ENCODE data around the gene C19orf25. TPM values are rescaled to one million over a fixed set of nuclear protein-coding genes. Genes with fewer than 3 reads are reported as not detected.

C19orf25 gene
- total and polyA plus RNA-seq, 9 of the 15 experiments (the other 6 are each of a cell fraction or from before 2014, with no cell fraction given) = 0.79 to 96.0 (median 36.1) TPM

DNA sequence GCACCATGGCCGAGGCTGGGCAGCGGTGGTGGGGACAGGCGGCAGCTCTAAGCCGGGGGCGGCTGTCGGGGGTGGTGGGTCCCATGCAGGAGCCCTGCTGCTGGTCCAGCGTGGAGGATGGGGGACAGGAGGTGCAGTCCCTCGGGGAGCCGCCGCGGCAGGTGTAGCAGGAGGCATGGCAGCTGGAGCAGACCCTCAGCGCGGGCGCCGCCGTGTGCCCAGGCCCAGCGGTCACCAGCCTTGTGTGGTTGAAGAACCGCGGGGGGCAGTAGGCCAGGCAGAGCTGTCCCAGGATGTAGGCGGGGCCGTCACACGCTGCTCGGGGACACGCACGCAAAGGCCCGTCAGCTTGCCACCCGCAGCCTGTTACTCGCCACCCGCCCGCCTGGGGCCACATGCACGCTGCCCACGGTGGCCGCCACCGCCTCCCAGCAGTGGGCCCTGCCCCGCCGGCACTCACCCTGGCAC lies 2.9 kb upstream of the C19orf25 start:
- CTCF ChIA-PET (ENCODE audit: low intra/inter-chr PET ratio) = no interaction called here

More for the DNA sequence above, 2.9 kb upstream of the C19orf25 start:
- Histone ChIP-seq H2AFZ (ENCODE audit: low read depth, low read length) (no peak overlapping the region), H4K20me1 (replicated peaks; ENCODE audit: control insufficient read depth, insufficient read depth, low read length) (no peaks in the 10 kb centered on the region), H3K4me2 (ENCODE audit: insufficient read depth, low read length) (no peak overlapping the region), H3K9ac (ENCODE audit: insufficient read depth in 1 of 2, low read depth in 2 of 2, low read length in 2 of 2) (peak overlapping the region in 1 of 2 experiments; percentile 77; a peak in 1 of 4 replicates), H3K9me1 (ENCODE audit: control insufficient read depth, insufficient read depth, low read length) (no peaks in the 10 kb centered on the region), H3K9me3 (replicated peaks; ENCODE audit: control insufficient read depth, insufficient read depth, low read depth, low read length) (no peaks in the 10 kb centered on the region; the same call in 1 of the 2 replicates), H3K79me2 (ENCODE audit: control insufficient read depth, insufficient read depth, low read length) (peaks cover 21% of the 10 kb centered on the region), H3K27me3 (ENCODE audit: control insufficient read depth in 2 of 2, insufficient read depth in 2 of 2, low read length in 2 of 2) (no peaks in the 10 kb centered on the region), H3K4me3 (no peak overlapping the region), H3K27ac (ENCODE audit: extremely low read depth, low read depth, low read length) (no peak overlapping the region), H3K36me3 (ENCODE audit: control insufficient read depth, insufficient read depth, low read length) (peaks cover 6% of the 10 kb centered on the region; the same call in 2 of the 3 replicates), H3K4me1 (replicated peaks in 1 of 2; ENCODE audit: control insufficient read depth in 2 of 2, insufficient read depth in 2 of 2, low read length in 2 of 2) (peaks cover 5 to 57% of the 10 kb centered on the region in 2 experiments; a peak in 4 of 5 replicates)
- BruUV-seq (replicated peaks) = no TSS peak
- in situ Hi-C loops (cut with MboI) (no loop called here), intact Hi-C loops (cut with micrococcal nuclease) (no loop called here)
- FAIRE-seq = no peak
- WGBS (ENCODE audit: insufficient coverage, low coverage, missing lambda C conversion rate) = 86% methylated on average over 19 of the region's 36 CpGs
- POLR2A ChIA-PET = interaction anchor here (1.0 kb wide), 1 partner anchor 9 kb away, joined by 4 read pairs; the partner anchor contains the start of gene REEP6
- TF ChIP-seq RBFOX2 (IDR thresholded peaks at IDR 0.05; ENCODE audit: low read depth, low read length) (peak; percentile 10; the same call in 1 of the 2 replicates), ZNF232 (CRISPR knock-in tag; IDR thresholded peaks at IDR 0.05) (no peak), PCBP1 (IDR thresholded peaks at IDR 0.05; ENCODE audit: low read depth, low read length, poor library complexity, severe bottlenecking) (peak; percentile 67), POLR2G (IDR thresholded peaks at IDR 0.05; ENCODE audit: low read depth, low read length) (peak; percentile 39; the same call in 1 of the 2 replicates), HNRNPL (IDR thresholded peaks at IDR 0.05; ENCODE audit: low read depth, low read length) (peak; percentile 93)
- TF ChIP-seq, protein P1, sequence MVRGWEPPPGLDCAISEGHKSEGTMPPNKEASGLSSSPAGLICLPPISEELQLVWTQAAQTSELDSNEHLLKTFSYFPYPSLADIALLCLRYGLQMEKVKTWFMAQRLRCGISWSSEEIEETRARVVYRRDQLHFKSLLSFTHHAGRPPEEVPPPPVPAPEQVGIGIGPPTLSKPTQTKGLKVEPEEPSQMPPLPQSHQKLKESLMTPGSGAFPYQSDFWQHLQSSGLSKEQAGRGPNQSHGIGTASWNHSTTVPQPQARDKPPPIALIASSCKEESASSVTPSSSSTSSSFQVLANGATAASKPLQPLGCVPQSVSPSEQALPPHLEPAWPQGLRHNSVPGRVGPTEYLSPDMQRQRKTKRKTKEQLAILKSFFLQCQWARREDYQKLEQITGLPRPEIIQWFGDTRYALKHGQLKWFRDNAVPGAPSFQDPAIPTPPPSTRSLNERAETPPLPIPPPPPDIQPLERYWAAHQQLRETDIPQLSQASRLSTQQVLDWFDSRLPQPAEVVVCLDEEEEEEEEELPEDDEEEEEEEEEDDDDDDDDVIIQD (CRISPR knock-in tag; IDR thresholded peaks at IDR 0.05) = no peak
- no peak for ATAC-seq
- DNase-seq (ENCODE audit: extremely low read depth in 1 of 4, low spot score in 3 of 4) = no peak

All from K562 (cell line).